H1 (cell line): ENCODE measurements around the gene DGKA. TPM values are rescaled to one million over a fixed set of nuclear protein-coding genes. Genes with fewer than 3 reads are reported as not detected.

ENCODE experiments used
- CBX8 ChIP-seq: fragments of 300-800, 300-1000 bp; sonication (generic); IDR thresholded peaks from 2 replicates; pipeline ENCODE4 v1.7.1; 2016; ENCODE audit warnings: low read depth, low read length, borderline replicate concordance
- CHD2 ChIP-seq: IDR thresholded peaks from 2 replicates; pipeline ENCODE4 v1.6.1; 2012; ENCODE audit warnings: low read length, improper control_type of control experiment
- YY1 ChIP-seq: IDR thresholded peaks from 2 replicates; pipeline ENCODE4 v1.6.1; 2011; ENCODE audit warnings: low read depth, mild to moderate bottlenecking, low read length
- ZNF274 ChIP-seq: IDR thresholded peaks from 2 replicates; pipeline ENCODE4 v1.7.0; 2012; ENCODE audit warnings: low read length, borderline replicate concordance; ENCODE audit errors: extremely low read depth
- polyA plus RNA-seq, 7 experiments: library from polyadenylated mRNA; depleted of rRNA in 3 of 7; stranded (reverse) in 5 of 7; unstranded in 2 of 7; fragments of >200 nt in 5 of 7; fragments of 200-250 nt in 2 of 7; gene quantifications; 1 replicate in 5 of 7; 2 replicates in 1 of 7; 4 replicates in 1 of 7; pipeline versions ENCODE4 v1.2.1 to v1.2.3, GENCODE V29; 2011 to 2013; ENCODE audit warnings: missing spikeins in 2 of 7, mixed read lengths in 2 of 7
- total RNA-seq: library from RNA; stranded (reverse); fragmentation: NEBNext Ultra II Directional; extraction: Animal tissue kit (Norgen Biotek cat#: 25700); gene quantifications from 2 replicates; pipeline ENCODE4 v1.2.1, GENCODE V29; 2021
- TF ChIP-seq, protein P1 (sequence below): fragments of 300-600 bp; sonication (generic); IDR thresholded peaks from 2 replicates; pipeline ENCODE4 v1.7.1; 2012; ENCODE audit warnings: low read length, moderate library complexity, mild to moderate bottlenecking, inconsistent platforms; ENCODE audit not compliant: insufficient replicate concordance
- TF ChIP-seq, protein P2 (sequence below), 3 experiments: IDR thresholded peaks; 1 replicate in 2 of 3; 2 replicates in 1 of 3; pipeline versions ENCODE4 v1.5.1 to v1.6.1; 2011; ENCODE audit warnings: low read length in 3 of 3, mild to moderate bottlenecking in 3 of 3, inconsistent platforms in 2 of 3, low read depth in 1 of 3, moderate library complexity in 1 of 3; ENCODE audit not compliant: insufficient read depth in 1 of 3; ENCODE audit errors: control extremely low read depth in 1 of 3
- TF ChIP-seq, protein P3 (sequence below): IDR thresholded peaks from 2 replicates; pipeline ENCODE4 v1.6.1; 2011; ENCODE audit warnings: low read depth, mild to moderate bottlenecking, low read length; ENCODE audit not compliant: insufficient read depth

DGKA gene
- total and polyA plus RNA-seq, 2 of the 8 experiments (the other 6 are each of a cell fraction or from before 2014, with no cell fraction given) = 15.9 to 18.0 TPM

DNA sequence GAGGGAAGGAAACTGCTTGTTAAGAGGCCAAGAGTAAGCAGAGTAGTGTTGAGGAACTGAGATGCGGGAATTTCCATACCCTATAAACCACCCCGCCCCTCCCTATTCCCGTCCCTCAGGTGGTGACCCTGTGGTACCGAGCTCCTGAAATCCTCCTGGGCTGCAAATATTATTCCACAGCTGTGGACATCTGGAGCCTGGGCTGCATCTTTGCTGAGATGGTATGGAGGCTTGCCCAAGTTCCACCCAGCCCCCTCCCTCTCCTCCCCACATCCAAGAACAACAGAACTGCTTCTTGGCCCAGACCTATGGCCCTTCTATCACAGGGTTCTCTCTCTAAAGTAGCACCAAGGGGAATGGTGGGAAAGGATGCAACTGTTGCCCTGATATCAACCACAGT, 38.4 kb downstream of the DGKA start (continued):
- TF ChIP-seq, protein P1, sequence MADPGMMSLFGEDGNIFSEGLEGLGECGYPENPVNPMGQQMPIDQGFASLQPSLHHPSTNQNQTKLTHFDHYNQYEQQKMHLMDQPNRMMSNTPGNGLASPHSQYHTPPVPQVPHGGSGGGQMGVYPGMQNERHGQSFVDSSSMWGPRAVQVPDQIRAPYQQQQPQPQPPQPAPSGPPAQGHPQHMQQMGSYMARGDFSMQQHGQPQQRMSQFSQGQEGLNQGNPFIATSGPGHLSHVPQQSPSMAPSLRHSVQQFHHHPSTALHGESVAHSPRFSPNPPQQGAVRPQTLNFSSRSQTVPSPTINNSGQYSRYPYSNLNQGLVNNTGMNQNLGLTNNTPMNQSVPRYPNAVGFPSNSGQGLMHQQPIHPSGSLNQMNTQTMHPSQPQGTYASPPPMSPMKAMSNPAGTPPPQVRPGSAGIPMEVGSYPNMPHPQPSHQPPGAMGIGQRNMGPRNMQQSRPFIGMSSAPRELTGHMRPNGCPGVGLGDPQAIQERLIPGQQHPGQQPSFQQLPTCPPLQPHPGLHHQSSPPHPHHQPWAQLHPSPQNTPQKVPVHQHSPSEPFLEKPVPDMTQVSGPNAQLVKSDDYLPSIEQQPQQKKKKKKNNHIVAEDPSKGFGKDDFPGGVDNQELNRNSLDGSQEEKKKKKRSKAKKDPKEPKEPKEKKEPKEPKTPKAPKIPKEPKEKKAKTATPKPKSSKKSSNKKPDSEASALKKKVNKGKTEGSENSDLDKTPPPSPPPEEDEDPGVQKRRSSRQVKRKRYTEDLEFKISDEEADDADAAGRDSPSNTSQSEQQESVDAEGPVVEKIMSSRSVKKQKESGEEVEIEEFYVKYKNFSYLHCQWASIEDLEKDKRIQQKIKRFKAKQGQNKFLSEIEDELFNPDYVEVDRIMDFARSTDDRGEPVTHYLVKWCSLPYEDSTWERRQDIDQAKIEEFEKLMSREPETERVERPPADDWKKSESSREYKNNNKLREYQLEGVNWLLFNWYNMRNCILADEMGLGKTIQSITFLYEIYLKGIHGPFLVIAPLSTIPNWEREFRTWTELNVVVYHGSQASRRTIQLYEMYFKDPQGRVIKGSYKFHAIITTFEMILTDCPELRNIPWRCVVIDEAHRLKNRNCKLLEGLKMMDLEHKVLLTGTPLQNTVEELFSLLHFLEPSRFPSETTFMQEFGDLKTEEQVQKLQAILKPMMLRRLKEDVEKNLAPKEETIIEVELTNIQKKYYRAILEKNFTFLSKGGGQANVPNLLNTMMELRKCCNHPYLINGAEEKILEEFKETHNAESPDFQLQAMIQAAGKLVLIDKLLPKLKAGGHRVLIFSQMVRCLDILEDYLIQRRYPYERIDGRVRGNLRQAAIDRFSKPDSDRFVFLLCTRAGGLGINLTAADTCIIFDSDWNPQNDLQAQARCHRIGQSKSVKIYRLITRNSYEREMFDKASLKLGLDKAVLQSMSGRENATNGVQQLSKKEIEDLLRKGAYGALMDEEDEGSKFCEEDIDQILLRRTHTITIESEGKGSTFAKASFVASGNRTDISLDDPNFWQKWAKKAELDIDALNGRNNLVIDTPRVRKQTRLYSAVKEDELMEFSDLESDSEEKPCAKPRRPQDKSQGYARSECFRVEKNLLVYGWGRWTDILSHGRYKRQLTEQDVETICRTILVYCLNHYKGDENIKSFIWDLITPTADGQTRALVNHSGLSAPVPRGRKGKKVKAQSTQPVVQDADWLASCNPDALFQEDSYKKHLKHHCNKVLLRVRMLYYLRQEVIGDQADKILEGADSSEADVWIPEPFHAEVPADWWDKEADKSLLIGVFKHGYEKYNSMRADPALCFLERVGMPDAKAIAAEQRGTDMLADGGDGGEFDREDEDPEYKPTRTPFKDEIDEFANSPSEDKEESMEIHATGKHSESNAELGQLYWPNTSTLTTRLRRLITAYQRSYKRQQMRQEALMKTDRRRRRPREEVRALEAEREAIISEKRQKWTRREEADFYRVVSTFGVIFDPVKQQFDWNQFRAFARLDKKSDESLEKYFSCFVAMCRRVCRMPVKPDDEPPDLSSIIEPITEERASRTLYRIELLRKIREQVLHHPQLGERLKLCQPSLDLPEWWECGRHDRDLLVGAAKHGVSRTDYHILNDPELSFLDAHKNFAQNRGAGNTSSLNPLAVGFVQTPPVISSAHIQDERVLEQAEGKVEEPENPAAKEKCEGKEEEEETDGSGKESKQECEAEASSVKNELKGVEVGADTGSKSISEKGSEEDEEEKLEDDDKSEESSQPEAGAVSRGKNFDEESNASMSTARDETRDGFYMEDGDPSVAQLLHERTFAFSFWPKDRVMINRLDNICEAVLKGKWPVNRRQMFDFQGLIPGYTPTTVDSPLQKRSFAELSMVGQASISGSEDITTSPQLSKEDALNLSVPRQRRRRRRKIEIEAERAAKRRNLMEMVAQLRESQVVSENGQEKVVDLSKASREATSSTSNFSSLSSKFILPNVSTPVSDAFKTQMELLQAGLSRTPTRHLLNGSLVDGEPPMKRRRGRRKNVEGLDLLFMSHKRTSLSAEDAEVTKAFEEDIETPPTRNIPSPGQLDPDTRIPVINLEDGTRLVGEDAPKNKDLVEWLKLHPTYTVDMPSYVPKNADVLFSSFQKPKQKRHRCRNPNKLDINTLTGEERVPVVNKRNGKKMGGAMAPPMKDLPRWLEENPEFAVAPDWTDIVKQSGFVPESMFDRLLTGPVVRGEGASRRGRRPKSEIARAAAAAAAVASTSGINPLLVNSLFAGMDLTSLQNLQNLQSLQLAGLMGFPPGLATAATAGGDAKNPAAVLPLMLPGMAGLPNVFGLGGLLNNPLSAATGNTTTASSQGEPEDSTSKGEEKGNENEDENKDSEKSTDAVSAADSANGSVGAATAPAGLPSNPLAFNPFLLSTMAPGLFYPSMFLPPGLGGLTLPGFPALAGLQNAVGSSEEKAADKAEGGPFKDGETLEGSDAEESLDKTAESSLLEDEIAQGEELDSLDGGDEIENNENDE = no peak
- TF ChIP-seq ZNF274 (no peak), CHD2 (no peak), YY1 (no peak), CBX8 (no peak)
- TF ChIP-seq, protein P2, sequence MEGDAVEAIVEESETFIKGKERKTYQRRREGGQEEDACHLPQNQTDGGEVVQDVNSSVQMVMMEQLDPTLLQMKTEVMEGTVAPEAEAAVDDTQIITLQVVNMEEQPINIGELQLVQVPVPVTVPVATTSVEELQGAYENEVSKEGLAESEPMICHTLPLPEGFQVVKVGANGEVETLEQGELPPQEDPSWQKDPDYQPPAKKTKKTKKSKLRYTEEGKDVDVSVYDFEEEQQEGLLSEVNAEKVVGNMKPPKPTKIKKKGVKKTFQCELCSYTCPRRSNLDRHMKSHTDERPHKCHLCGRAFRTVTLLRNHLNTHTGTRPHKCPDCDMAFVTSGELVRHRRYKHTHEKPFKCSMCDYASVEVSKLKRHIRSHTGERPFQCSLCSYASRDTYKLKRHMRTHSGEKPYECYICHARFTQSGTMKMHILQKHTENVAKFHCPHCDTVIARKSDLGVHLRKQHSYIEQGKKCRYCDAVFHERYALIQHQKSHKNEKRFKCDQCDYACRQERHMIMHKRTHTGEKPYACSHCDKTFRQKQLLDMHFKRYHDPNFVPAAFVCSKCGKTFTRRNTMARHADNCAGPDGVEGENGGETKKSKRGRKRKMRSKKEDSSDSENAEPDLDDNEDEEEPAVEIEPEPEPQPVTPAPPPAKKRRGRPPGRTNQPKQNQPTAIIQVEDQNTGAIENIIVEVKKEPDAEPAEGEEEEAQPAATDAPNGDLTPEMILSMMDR (IDR thresholded peaks at IDR 0.05; ENCODE audit: control extremely low read depth in 1 of 3, insufficient read depth in 1 of 3, low read depth in 1 of 3, low read length in 3 of 3) = no peak
- TF ChIP-seq, protein P3, sequence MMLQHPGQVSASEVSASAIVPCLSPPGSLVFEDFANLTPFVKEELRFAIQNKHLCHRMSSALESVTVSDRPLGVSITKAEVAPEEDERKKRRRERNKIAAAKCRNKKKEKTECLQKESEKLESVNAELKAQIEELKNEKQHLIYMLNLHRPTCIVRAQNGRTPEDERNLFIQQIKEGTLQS = no peak
